B cell (primary cell): Measurements from ENCODE around the gene MYOCD. TPM values are rescaled to one million over a fixed set of nuclear protein-coding genes. Genes with fewer than 3 reads are reported as not detected.

Source experiments
- ATAC-seq: fragments of 200-7000 bp; cut with Tn5 transposase; one replicate; pipeline ENCODE4 v1.10.0; 2021; ENCODE audit warnings: low read depth, mild to moderate bottlenecking, moderate number of reproducible peaks, moderate library complexity
- CTCF ChIA-PET: fragments of 350-600 bp; sonication (Branson Sonifier 250); formaldehyde crosslinking; loops from one replicate; lab custom pipeline; 2021; ENCODE audit warnings: antibody characterized with exemption, inconsistent platforms; lab: Charles Lee
- POLR2A ChIA-PET: fragments of 350-600 bp; sonication (Branson Sonifier 250); formaldehyde crosslinking; loops from one replicate; lab custom pipeline; 2021; ENCODE audit warnings: antibody characterized with exemption; lab: Charles Lee
- DNase-seq: peaks from one replicate; pipeline ENCODE4 v3.0.0; 2013
- H2AFZ ChIP-seq: 2 replicates; pipeline ENCODE4 v1.6.1; 2012; ENCODE audit warnings: mild to moderate bottlenecking, low read depth, low read length; ENCODE audit not compliant: insufficient read depth, poor library complexity, severe bottlenecking
- H3K27ac ChIP-seq, 2 donors: 1 replicate in 1 of 2; 2 replicates in 1 of 2; pipeline ENCODE4 v1.5.1; 2012 to 2013; ENCODE audit warnings: low read length in 2 of 2, mild to moderate bottlenecking in 2 of 2, moderate library complexity in 1 of 2
- H3K27me3 ChIP-seq, 4 experiments: fragments of 200-600 bp in 1 of 4; sonication (generic) in 1 of 4; replicated peaks in 1 of 4; 1 replicate in 2 of 4; 2 replicates in 2 of 4; pipeline versions ENCODE4 v1.6.1 to v1.7.0; 2013 to 2016; ENCODE audit warnings: low read length in 3 of 4, mild to moderate bottlenecking in 2 of 4, mixed read lengths in 1 of 4, moderate library complexity in 1 of 4; ENCODE audit not compliant: insufficient read depth in 4 of 4, control insufficient read depth in 3 of 4; ENCODE audit errors: control extremely low read depth in 1 of 4
- H3K36me3 ChIP-seq, 2 experiments: replicated peaks in 1 of 2; 1 replicate in 1 of 2; 2 replicates in 1 of 2; pipeline versions ENCODE4 v1.6.1 to v1.7.1; 2013; ENCODE audit warnings: low read length in 1 of 2; ENCODE audit not compliant: insufficient read depth in 2 of 2, control insufficient read depth in 1 of 2; ENCODE audit errors: control extremely low read depth in 1 of 2, extremely low read depth in 1 of 2
- H3K4me1 ChIP-seq, 2 donors: fragments of 200-600 bp in 1 of 2; sonication (generic) in 1 of 2; 1 replicate in 1 of 2; 2 replicates in 1 of 2; pipeline versions ENCODE4 v1.5.1 to v1.6.1; 2013 to 2017; ENCODE audit warnings: low read length in 2 of 2; ENCODE audit not compliant: control insufficient read depth in 2 of 2, insufficient read depth in 2 of 2
- H3K4me2 ChIP-seq: replicated peaks from 2 replicates; pipeline ENCODE3; 2012; ENCODE audit warnings: mild to moderate bottlenecking, low read depth, low read length; ENCODE audit not compliant: poor library complexity, severe bottlenecking
- H3K4me3 ChIP-seq, 5 experiments: fragments of 200-600 bp in 1 of 5; sonication (generic) in 1 of 5; 1 replicate in 3 of 5; 2 replicates in 2 of 5; pipeline versions ENCODE4 v1.5.1 to v1.7.0; 2011 to 2016; ENCODE audit warnings: low read length in 4 of 5, mild to moderate bottlenecking in 4 of 5, low read depth in 2 of 5, control low read depth in 1 of 5, moderate library complexity in 1 of 5; ENCODE audit not compliant: insufficient read depth in 1 of 5; ENCODE audit errors: control extremely low read depth in 1 of 5, extremely low read depth in 1 of 5
- H3K79me2 ChIP-seq: fragments of 200-600 bp; sonication (generic); one replicate; pipeline ENCODE4 v1.6.0; 2016; ENCODE audit warnings: low read length; ENCODE audit not compliant: control insufficient read depth, insufficient read depth
- H3K9ac ChIP-seq: fragments of 200-600 bp; sonication (generic); 2 replicates; pipeline ENCODE4 v1.6.1; 2017; ENCODE audit warnings: mild to moderate bottlenecking, low read length, moderate library complexity
- H3K9me3 ChIP-seq, 3 donors: one replicate each; pipeline versions ENCODE4 v1.6.1 to v1.7.1; 2013; ENCODE audit warnings: low read length in 2 of 3; ENCODE audit not compliant: control insufficient read depth in 2 of 3, insufficient read depth in 1 of 3; ENCODE audit errors: control extremely low read depth in 1 of 3
- H4K20me1 ChIP-seq: 2 replicates; pipeline ENCODE4 v1.6.0; 2012; ENCODE audit warnings: mild to moderate bottlenecking, low read length; ENCODE audit not compliant: insufficient read depth, control insufficient read depth, poor library complexity, severe bottlenecking
- H3K27ac Mint-ChIP-seq: one replicate; pipeline ENCODE4 v1.8.0; 2021; ENCODE audit warnings: mixed read lengths
- H3K27me3 Mint-ChIP-seq: one replicate; pipeline ENCODE4 v1.8.0; 2021; ENCODE audit warnings: mixed read lengths
- H3K4me1 Mint-ChIP-seq: one replicate; pipeline ENCODE4 v1.8.0; 2021; ENCODE audit warnings: mixed read lengths
- H3K4me3 Mint-ChIP-seq: one replicate; pipeline ENCODE4 v1.8.0; 2021; ENCODE audit warnings: mixed read lengths
- H3K9me3 Mint-ChIP-seq: one replicate; pipeline ENCODE4 v1.8.0; 2022; ENCODE audit warnings: mixed read lengths; ENCODE audit not compliant: insufficient read depth
- CTCF ChIP-seq: fragments of 200-600 bp; IDR thresholded peaks from one replicate; pipeline ENCODE4 v1.8.0; 2022; ENCODE audit warnings: antibody characterized with exemption, mild to moderate bottlenecking
- EZH2 ChIP-seq: IDR thresholded peaks from 2 replicates; pipeline ENCODE4 v1.6.1; 2012; ENCODE audit warnings: borderline replicate concordance, low read depth, mild to moderate bottlenecking, moderate library complexity, low read length; ENCODE audit not compliant: insufficient read depth, poor library complexity, severe bottlenecking
- WGBS: methylation state at CpG from one replicate; pipeline ENCODE4 v1.1.5; 2013; ENCODE audit warnings: missing lambda C conversion rate; ENCODE audit not compliant: insufficient coverage; 5-methylcytosine and 5-hydroxymethylcytosine counted together
- intact Hi-C: fragments of 100-400 bp; cut with micrococcal nuclease; formaldehyde crosslinking; loops from one replicate; pipeline ENCODE4 v1.10.0; 2022
- polyA plus RNA-seq: library from polyadenylated mRNA; depleted of rRNA; stranded (reverse); fragments of >200 nt; gene quantifications from 2 replicates; pipeline ENCODE4 v1.2.3, GENCODE V29; 2012
- total RNA-seq, 2 donors: library from RNA; stranded (reverse); fragments of 120-200 nt in 1 of 2; gene quantifications; 1 replicate in 1 of 2; 2 replicates in 1 of 2; pipeline versions ENCODE4 v1.2.3 to v1.2.4, GENCODE V29; 2013 to 2022

MYOCD gene
- total and polyA plus RNA-seq, 2 donors (not counting 1 experiment from before 2014, with no cell fraction given): 0.32 TPM; not detected in 1

- H3K9me3 ChIP-seq: no peaks in the 10 kb centered on the region
- no peak overlapping the region for H3K4me2 ChIP-seq
- H3K9ac ChIP-seq: no peak overlapping the region
- intact Hi-C loops: no loop called here
- H3K27ac ChIP-seq: no peak overlapping the region
- peaks cover 0 to 4% (median 0%) of the 10 kb centered on the region in 4 experiments for H3K27me3 ChIP-seq
- ATAC-seq (no peak), DNase-seq (no peak)
- ChIA-PET CTCF (no interaction called here), POLR2A (no interaction called here)
- H2AFZ ChIP-seq: no peak overlapping the region
- WGBS: 87% methylated on average over 3 of the region's 4 CpGs
- H3K4me3 ChIP-seq: no peak overlapping the region
- H3K36me3 ChIP-seq: no peaks in the 10 kb centered on the region
- H3K4me1 Mint-ChIP-seq: no peaks in the 10 kb centered on the region
- H3K27me3 Mint-ChIP-seq: peaks cover 5% of the 10 kb centered on the region
- H3K9me3 Mint-ChIP-seq: no peaks in the 10 kb centered on the region
- H3K27ac Mint-ChIP-seq: no peak overlapping the region
- TF ChIP-seq CTCF (no peak), EZH2 (no peak)
- H3K79me2 ChIP-seq: no peaks in the 10 kb centered on the region
- H3K4me3 Mint-ChIP-seq: no peak overlapping the region
- H4K20me1 ChIP-seq: no peaks in the 10 kb centered on the region
- peaks cover 0 to 3% of the 10 kb centered on the region in 2 donors for H3K4me1 ChIP-seq
Observed at GRCh38 chr17:12768255-12768654, 102.6 kb downstream of the MYOCD start.

- Mint-ChIP-seq H3K4me1 (no peaks in the 10 kb centered on the region), H3K4me3 (no peak overlapping the region), H3K9me3 (no peaks in the 10 kb centered on the region), H3K27ac (no peak overlapping the region), H3K27me3 (peaks cover under 1% of the 10 kb centered on the region)
- Histone ChIP-seq H3K27ac (no peak overlapping the region), H4K20me1 (no peaks in the 10 kb centered on the region), H3K9ac (no peak overlapping the region), H3K36me3 (no peaks in the 10 kb centered on the region), H3K27me3 (no peaks in the 10 kb centered on the region), H3K79me2 (no peaks in the 10 kb centered on the region), H3K4me1 (peaks cover 0 to 3% of the 10 kb centered on the region in 2 donors), H3K4me3 (no peak overlapping the region), H3K9me3 (no peaks in the 10 kb centered on the region), H2AFZ (no peak overlapping the region), H3K4me2 (no peak overlapping the region)
- no peak for TF ChIP-seq EZH2
- TF ChIP-seq CTCF: no peak
- WGBS: 94% methylated on average over 6 of the region's 6 CpGs
- ATAC-seq: no peak
- no peak for DNase-seq
- POLR2A ChIA-PET: no interaction called here
- intact Hi-C loops: no loop called here
- CTCF ChIA-PET: no interaction called here
Observed at GRCh38 chr17:12769981-12770380, 104.3 kb downstream of the MYOCD start.
